K562 (cell line): ENCODE results near the gene SLC38A11.

Experiments
- CHD7 ChIP-seq: fragments of 200-600 bp; sonication (generic); IDR thresholded peaks from one replicate; pipeline ENCODE4 v1.6.1; 2012; ENCODE audit warnings: mild to moderate bottlenecking, low read depth, low read length, inconsistent platforms
- E2F1 ChIP-seq: sonication (generic); formaldehyde crosslinking; IDR thresholded peaks from 2 replicates; pipeline ENCODE4 v1.8.1; 2023; ENCODE audit warnings: mild to moderate bottlenecking, missing genetic modification reagents, moderate library complexity
- FOXO4 ChIP-seq: fragments of 450-650 bp; formaldehyde crosslinking; IDR thresholded peaks from 2 replicates; pipeline ENCODE4 v1.4.0; 2020; ENCODE audit warnings: mild to moderate bottlenecking, moderate library complexity
- JUNB ChIP-seq: fragments of 450-650 bp; formaldehyde crosslinking; conservative IDR thresholded peaks from 2 replicates; pipeline ENCODE4 v1.4.0; 2020; ENCODE audit warnings: mild to moderate bottlenecking
- LCOR ChIP-seq: sonication (generic); formaldehyde crosslinking; IDR thresholded peaks from 2 replicates; pipeline ENCODE4 v1.8.0; 2022; ENCODE audit warnings: mild to moderate bottlenecking, missing genetic modification reagents
- NFIC ChIP-seq: fragments of 450-650 bp; IDR thresholded peaks from 2 replicates; pipeline ENCODE4 v1.6.1; 2017; ENCODE audit warnings: mild to moderate bottlenecking, inconsistent platforms
- RFX5 ChIP-seq: IDR thresholded peaks from 2 replicates; pipeline ENCODE4 v1.6.1; 2011; ENCODE audit warnings: low read depth, mild to moderate bottlenecking, improper control_type of control experiment, low read length
- SRF ChIP-seq, 2 experiments: fragments of 250-450, 450-650 bp in 1 of 2; sonication (Bioruptor Pico) in 1 of 2; sonication (generic) in 1 of 2; formaldehyde crosslinking; IDR thresholded peaks; 2 replicates each; pipeline versions ENCODE4 v1.5.0 to v1.5.1; 2020 to 2022; ENCODE audit warnings: mild to moderate bottlenecking in 1 of 2, missing genetic modification reagents in 1 of 2
- ZBTB43 ChIP-seq: sonication (generic); formaldehyde crosslinking; IDR thresholded peaks from 2 replicates; pipeline ENCODE4 v1.8.0; 2023; ENCODE audit warnings: mild to moderate bottlenecking, missing genetic modification reagents
- ZNF274 ChIP-seq: IDR thresholded peaks from 2 replicates; pipeline ENCODE4 v1.6.1; 2011; ENCODE audit warnings: low read depth, mild to moderate bottlenecking, low read length, moderate library complexity, borderline replicate concordance
- ZNF398 ChIP-seq: fragments of 250-450 bp; sonication (Bioruptor Pico); IDR thresholded peaks from 2 replicates; pipeline ENCODE4 v1.8.0; 2021; ENCODE audit warnings: moderate library complexity, mild to moderate bottlenecking, inconsistent platforms
- ZNF655 ChIP-seq: fragments of 250-450 bp; sonication (Bioruptor Pico); IDR thresholded peaks from 2 replicates; pipeline ENCODE4 v1.5.0; 2021

- TF ChIP-seq JUNB (CRISPR knock-in tag) (no peak), ZNF655 (no peak), CHD7 (no peak), ZNF398 (no peak), NFIC (no peak), LCOR (CRISPR knock-in tag) (no peak), E2F1 (CRISPR knock-in tag) (no peak), RFX5 (no peak), ZNF274 (no peak), ZBTB43 (no peak), SRF (CRISPR knock-in tag; IDR thresholded peaks at IDR 0.05) (no peak), FOXO4 (no peak)
Observed at GRCh38 chr2:164859251-164859818, 96.0 kb downstream of the SLC38A11 start.
